ENCODE data around the gene UVRAG.

UVRAG gene

DNA sequence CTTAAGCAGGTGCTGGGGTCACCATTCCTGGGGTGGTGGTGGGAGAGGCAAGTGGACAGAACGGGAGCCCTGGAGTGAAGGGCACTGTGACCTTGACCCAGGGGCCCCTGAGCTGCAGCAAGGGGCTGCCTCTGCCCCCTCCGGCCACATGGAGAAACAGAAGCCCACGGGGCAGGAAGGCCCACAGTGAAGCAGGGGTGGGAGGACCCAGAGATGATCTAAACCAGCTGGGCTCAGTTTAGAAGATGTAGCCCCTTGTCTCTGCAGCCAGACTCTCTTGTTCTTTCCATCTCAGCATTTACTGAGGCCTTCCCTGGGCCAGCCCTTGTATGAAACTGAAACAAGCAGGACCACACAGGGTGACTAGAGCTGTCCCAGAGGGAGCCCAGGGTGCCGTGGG, 360.8 kb downstream of the UVRAG start:
- no peak for DNase-seq

- no peak for DNase-seq
These were observed 361.5 kb downstream of the UVRAG start for GRCh38 chr11:76176463-76176862.

- DNase-seq, result no peak
These were observed 362.3 kb downstream of the UVRAG start for GRCh38 chr11:76177250-76177686.

DNA sequence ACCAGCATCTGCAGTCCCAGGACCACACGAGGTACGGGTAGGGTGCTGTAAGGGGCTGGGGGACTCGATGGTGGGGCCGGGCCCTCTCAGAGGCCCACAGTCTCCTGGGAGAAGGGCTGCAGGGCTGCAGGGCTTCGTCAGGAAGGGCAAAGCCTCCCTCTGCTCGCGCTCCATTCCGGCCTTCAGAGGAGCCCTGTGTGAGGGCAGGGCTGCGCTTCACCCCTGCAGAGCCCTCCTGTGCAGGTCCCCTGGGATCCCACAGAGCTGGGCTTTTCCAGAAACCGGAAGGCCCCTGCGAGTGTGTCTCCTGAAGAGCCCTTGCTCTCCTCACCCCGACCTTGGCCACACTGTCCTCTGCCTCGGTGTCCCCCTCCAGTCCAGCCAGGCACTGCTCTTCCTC, 364.1 kb downstream of the UVRAG start:
- DNase-seq, result no peak

GRCh38 chr11:76181371-76181770, 366.4 kb downstream of the UVRAG start:
- DNase-seq, result no peak

DNA sequence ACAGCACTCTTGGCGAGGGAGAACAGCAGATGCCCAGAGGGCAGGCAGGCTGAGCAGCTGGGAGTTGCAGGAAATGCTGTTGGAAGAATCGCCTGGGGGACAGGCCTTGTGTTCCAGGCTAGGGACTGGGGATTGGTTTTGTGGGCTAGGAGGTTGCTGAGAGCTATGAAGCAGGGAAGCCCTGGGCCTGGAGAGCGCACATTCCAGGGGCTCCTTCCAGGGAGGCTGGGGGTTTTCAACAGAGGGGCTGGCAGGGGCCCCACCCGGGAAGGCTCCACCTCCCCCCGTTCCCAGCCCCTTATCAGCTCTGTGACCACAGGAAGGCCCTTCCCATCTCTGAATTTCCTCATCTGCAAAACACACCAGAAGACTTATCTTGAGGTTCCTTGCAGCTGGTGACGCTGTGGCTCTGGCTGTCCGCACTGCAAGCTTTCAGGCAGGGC, 369.6 kb downstream of the UVRAG start:
- DNase-seq, result no peak

DNA sequence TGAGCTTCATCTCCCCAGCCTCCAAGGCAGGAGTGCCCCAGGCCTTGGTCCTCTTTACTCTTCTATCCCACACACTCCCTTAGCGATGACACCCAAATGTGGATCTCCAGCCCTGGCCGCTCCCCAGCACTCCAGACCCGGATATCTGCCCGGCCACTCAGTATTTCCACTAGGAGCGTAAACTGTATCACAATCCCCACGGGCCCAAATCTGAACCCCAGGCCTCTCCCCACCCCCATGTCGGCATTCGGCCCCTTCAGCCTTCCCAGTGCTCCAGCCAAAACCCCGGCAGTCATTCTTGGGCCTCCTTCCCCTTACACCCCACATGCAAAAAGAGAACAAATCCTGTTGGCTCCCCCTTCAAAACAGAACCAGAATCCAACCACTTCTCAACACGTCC, 370.5 kb downstream of the UVRAG start:
- no peak for DNase-seq

GRCh38 chr11:76185931-76186401, 371.0 kb downstream of the UVRAG start:
- no peak for DNase-seq

DNA sequence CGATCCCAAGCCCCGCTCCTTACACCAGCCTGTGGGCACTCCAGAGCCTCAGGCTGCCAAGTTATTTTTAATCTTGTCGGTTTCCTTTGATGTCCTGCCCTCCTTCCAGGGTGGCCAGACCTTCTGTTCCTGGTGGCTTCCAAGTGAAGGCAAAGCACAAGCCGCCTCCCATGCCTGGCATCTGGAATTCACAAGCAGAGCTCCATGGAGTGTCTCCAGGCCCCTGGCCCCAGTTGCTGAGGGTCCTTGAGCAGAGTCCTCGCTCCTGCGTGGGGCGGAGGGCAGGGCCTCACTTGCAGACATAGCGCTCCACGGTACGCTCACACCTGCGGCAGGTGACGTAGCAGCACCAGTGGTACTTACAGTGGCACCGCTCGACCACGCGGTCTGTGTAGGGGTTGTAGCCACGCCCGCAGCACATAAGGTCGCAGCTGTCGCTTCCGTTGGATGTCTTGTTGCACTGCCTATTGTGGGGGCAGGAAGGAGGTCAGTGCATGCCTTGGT, 371.8 kb downstream of the UVRAG start:
- no peak for DNase-seq

- no peak for DNase-seq
These were observed 373.9 kb downstream of the UVRAG start for GRCh38 chr11:76188873-76189272.

DNA sequence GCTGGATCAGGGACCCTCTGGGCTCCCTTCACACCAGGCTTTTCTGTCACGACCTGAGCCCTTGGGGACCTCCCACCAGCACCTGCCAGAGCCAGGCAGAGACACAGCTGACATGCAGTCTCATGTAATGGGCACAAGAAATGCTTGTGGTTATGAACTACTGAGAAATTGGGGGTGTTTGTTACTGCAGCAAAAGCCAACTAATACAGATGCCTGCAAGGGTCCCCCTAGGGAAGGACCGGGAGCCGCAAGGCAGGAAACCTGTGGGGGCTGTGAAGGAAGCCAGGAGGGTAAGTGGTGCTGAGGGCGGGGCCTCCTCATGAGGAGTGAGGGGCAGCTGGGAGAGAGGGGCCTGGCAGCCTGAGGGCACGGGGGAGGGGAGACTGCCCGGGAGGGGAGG, 374.7 kb downstream of the UVRAG start:
- no peak for DNase-seq

DNA sequence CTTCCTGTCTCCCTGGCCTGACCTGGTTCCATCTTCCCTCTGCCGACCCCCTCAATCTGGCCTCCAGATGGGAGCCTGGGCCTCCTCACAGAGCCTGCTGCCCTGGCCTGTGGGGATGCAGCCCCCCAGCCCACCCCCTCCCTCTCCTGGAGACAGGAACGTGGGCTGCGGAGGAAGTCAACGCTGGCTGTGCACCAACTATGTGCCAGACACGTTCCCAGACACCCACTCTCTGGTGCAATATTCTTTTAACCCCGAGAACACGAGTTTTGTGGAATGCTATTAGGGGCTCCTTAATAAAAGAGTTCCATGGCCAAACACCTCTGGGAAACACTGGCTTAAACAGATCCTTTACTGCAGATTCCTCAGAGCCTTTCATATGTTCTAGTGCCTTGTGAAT, 375.4 kb downstream of the UVRAG start:
- no peak for DNase-seq
